Muscle of leg (tissue), 11 donors: ENCODE data around the gene JAK2. TPM values are rescaled to one million over a fixed set of nuclear protein-coding genes. Genes with fewer than 3 reads are reported as not detected.
A peak's percentile ranks its signal among the peaks of the same experiment; 100 is the strongest.

Experiments used
- DNase-seq: peaks from one replicate; pipeline ENCODE4 v3.0.0; 2013
- H3K27ac ChIP-seq: one replicate; pipeline ENCODE4 v1.5.1; 2013; ENCODE audit warnings: mild to moderate bottlenecking, low read length, control low read depth
- H3K27me3 ChIP-seq: one replicate; pipeline ENCODE4 v1.6.1; 2013; ENCODE audit warnings: low read length; ENCODE audit not compliant: control insufficient read depth, insufficient read depth
- H3K36me3 ChIP-seq: one replicate; pipeline ENCODE4 v1.6.1; 2013; ENCODE audit warnings: low read length; ENCODE audit not compliant: control insufficient read depth, insufficient read depth
- H3K4me1 ChIP-seq: one replicate; pipeline ENCODE4 v1.6.1; 2013; ENCODE audit warnings: low read length; ENCODE audit not compliant: control insufficient read depth, insufficient read depth
- H3K4me3 ChIP-seq: one replicate; pipeline ENCODE4 v1.5.1; 2013; ENCODE audit warnings: low read length, control low read depth
- H3K9me3 ChIP-seq: replicated peaks from 2 replicates; pipeline ENCODE4 v1.6.1; 2013; ENCODE audit warnings: low read depth, low read length; ENCODE audit not compliant: control insufficient read depth
- WGBS: methylation state at CpG from one replicate; pipeline ENCODE4 v1.1.5; 2013; ENCODE audit warnings: missing lambda C conversion rate; ENCODE audit not compliant: insufficient coverage; 5-methylcytosine and 5-hydroxymethylcytosine counted together
- polyA plus RNA-seq, 8 donors: library from polyadenylated mRNA; unstranded; fragments of 120-200 nt; gene quantifications; one replicate each; pipeline versions ENCODE4 v1.2.1 to v1.2.3, GENCODE V29; 2013; ENCODE audit warnings: inconsistent platforms in 1 of 8, low replicate concordance in 1 of 8; ENCODE audit not compliant: insufficient read length in 8 of 8, insufficient read depth in 1 of 8
- total RNA-seq: library from RNA; stranded (reverse); fragments of 120-200 nt; gene quantifications from one replicate; pipeline ENCODE4 v1.2.4, GENCODE V29; 2013

JAK2 gene
- total and polyA plus RNA-seq, 9 donors, result 6.3 to 14.1 (median 10.6) TPM

GRCh38 chr9:4946937-4947336 lies 38.1 kb upstream of the JAK2 start:
- Histone ChIP-seq H3K27me3 (no peaks in the 10 kb centered on the region), H3K9me3 (no peaks in the 10 kb centered on the region), H3K4me1 (no peaks in the 10 kb centered on the region), H3K36me3 (no peaks in the 10 kb centered on the region), H3K4me3 (no peak overlapping the region), H3K27ac (no peak overlapping the region)
- DNase-seq, result no peak
- WGBS, result no CpG with 5 or more reads among the region's 1 CpG

GRCh38 chr9:4955836-4956235 lies 29.2 kb upstream of the JAK2 start:
- DNase-seq, result no peak
- H3K4me1 ChIP-seq, result no peaks in the 10 kb centered on the region
- no peak overlapping the region for H3K27ac ChIP-seq
- peaks cover 4% of the 10 kb centered on the region for H3K9me3 ChIP-seq
- H3K36me3 ChIP-seq, result no peaks in the 10 kb centered on the region
- H3K27me3 ChIP-seq, result no peaks in the 10 kb centered on the region
- H3K4me3 ChIP-seq, result no peak overlapping the region
- WGBS, result no CpG with 5 or more reads among the region's 2 CpGs

- Histone ChIP-seq H3K36me3 (no peaks in the 10 kb centered on the region), H3K27ac (no peak overlapping the region), H3K9me3 (no peaks in the 10 kb centered on the region), H3K27me3 (no peaks in the 10 kb centered on the region), H3K4me1 (no peaks in the 10 kb centered on the region), H3K4me3 (no peak overlapping the region)
- no peak for DNase-seq
- no CpG with 5 or more reads among the region's 3 CpGs for WGBS
These were observed 26.0 kb upstream of the JAK2 start for GRCh38 chr9:4959031-4959430.

GRCh38 chr9:4962085-4962484 lies 23.0 kb upstream of the JAK2 start:
- no peak for DNase-seq
- Histone ChIP-seq H3K9me3 (no peaks in the 10 kb centered on the region), H3K27ac (no peak overlapping the region), H3K27me3 (no peaks in the 10 kb centered on the region), H3K4me3 (no peak overlapping the region), H3K4me1 (no peaks in the 10 kb centered on the region), H3K36me3 (no peaks in the 10 kb centered on the region)
- no CpG with 5 or more reads among the region's 2 CpGs for WGBS

GRCh38 chr9:4964540-4964939 lies 20.5 kb upstream of the JAK2 start:
- H3K27ac ChIP-seq, result no peak overlapping the region
- no peak overlapping the region for H3K4me3 ChIP-seq
- no peak for DNase-seq
- no peaks in the 10 kb centered on the region for H3K36me3 ChIP-seq
- no peaks in the 10 kb centered on the region for H3K4me1 ChIP-seq
- H3K9me3 ChIP-seq, result no peaks in the 10 kb centered on the region
- H3K27me3 ChIP-seq, result no peaks in the 10 kb centered on the region

- Histone ChIP-seq H3K27me3 (no peaks in the 10 kb centered on the region), H3K9me3 (no peaks in the 10 kb centered on the region), H3K36me3 (no peaks in the 10 kb centered on the region), H3K4me1 (no peaks in the 10 kb centered on the region), H3K27ac (no peak overlapping the region), H3K4me3 (no peak overlapping the region)
- 75% methylated on average over 1 of the region's 2 CpGs for whole genome bisulfite sequencing
- DNase-seq, result no peak
These were observed 19.8 kb upstream of the JAK2 start for GRCh38 chr9:4965174-4965821.

- Histone ChIP-seq H3K27ac (no peak overlapping the region), H3K4me1 (no peaks in the 10 kb centered on the region), H3K27me3 (no peaks in the 10 kb centered on the region), H3K4me3 (no peak overlapping the region), H3K36me3 (no peaks in the 10 kb centered on the region), H3K9me3 (no peaks in the 10 kb centered on the region)
- peak; percentile 38 for DNase-seq
- no CpG with 5 or more reads among the region's 3 CpGs for WGBS
These were observed 17.5 kb upstream of the JAK2 start for GRCh38 chr9:4967523-4967922.

GRCh38 chr9:4969130-4969529 lies 15.9 kb upstream of the JAK2 start:
- H3K4me3 ChIP-seq, result no peak overlapping the region
- no peak for DNase-seq
- WGBS, result no CpG with 5 or more reads among the region's 1 CpG
- no peaks in the 10 kb centered on the region for H3K27me3 ChIP-seq
- no peaks in the 10 kb centered on the region for H3K4me1 ChIP-seq
- H3K36me3 ChIP-seq, result no peaks in the 10 kb centered on the region
- no peak overlapping the region for H3K27ac ChIP-seq
- H3K9me3 ChIP-seq, result no peaks in the 10 kb centered on the region

GRCh38 chr9:4970970-4971641 lies 14.0 kb upstream of the JAK2 start:
- H3K4me1 ChIP-seq, result no peaks in the 10 kb centered on the region
- DNase-seq, result peak; percentile 13
- no peaks in the 10 kb centered on the region for H3K9me3 ChIP-seq
- H3K27ac ChIP-seq, result no peak overlapping the region
- no peak overlapping the region for H3K4me3 ChIP-seq
- H3K36me3 ChIP-seq, result no peaks in the 10 kb centered on the region
- 78% methylated on average over 4 of the region's 8 CpGs for WGBS
- no peaks in the 10 kb centered on the region for H3K27me3 ChIP-seq

- Histone ChIP-seq H3K36me3 (no peaks in the 10 kb centered on the region), H3K9me3 (no peaks in the 10 kb centered on the region), H3K27me3 (no peaks in the 10 kb centered on the region), H3K27ac (no peak overlapping the region), H3K4me1 (no peaks in the 10 kb centered on the region), H3K4me3 (no peak overlapping the region)
- WGBS, result 63% methylated on average over 1 of the region's 1 CpG
- no peak for DNase-seq
These were observed 11.8 kb upstream of the JAK2 start for GRCh38 chr9:4973246-4973645.
